Keratinocyte (primary cell): ENCODE results near the gene SIAH2. TPM values are rescaled to one million over a fixed set of nuclear protein-coding genes. Genes with fewer than 3 reads are reported as not detected.

ENCODE experiments used
- DNase-seq: peaks from one replicate; pipeline ENCODE4 v3.0.0-alpha.2; 2011; ENCODE audit warnings: low read depth, missing footprints, low spot score
- FAIRE-seq: peaks from 2 replicates; lab custom pipeline; 2011; peaks lifted over from hg19 to GRCh38; lab: Jason Lieb, UNC
- H2AFZ ChIP-seq: 2 replicates; pipeline ENCODE4 v1.6.0; 2012; ENCODE audit warnings: low read length, control low read depth, inconsistent platforms; ENCODE audit not compliant: control insufficient read depth
- H3K27ac ChIP-seq: 2 replicates; pipeline ENCODE4 v1.5.1; 2011; ENCODE audit warnings: low read length; ENCODE audit not compliant: control insufficient read depth, insufficient read depth
- H3K27me3 ChIP-seq: 3 replicates; pipeline ENCODE4 v1.6.0; 2011; ENCODE audit warnings: low read length; ENCODE audit not compliant: control insufficient read depth, insufficient read depth; ENCODE audit errors: extremely low read depth
- H3K36me3 ChIP-seq, 2 experiments: 2 replicates in 1 of 2; 3 replicates in 1 of 2; pipeline ENCODE4 v1.5.1; 2011; ENCODE audit warnings: low read length in 2 of 2, mild to moderate bottlenecking in 1 of 2; ENCODE audit not compliant: control insufficient read depth in 2 of 2, insufficient read depth in 2 of 2; ENCODE audit errors: extremely low read depth in 1 of 2
- H3K4me1 ChIP-seq: 3 replicates; pipeline ENCODE4 v1.5.1; 2011; ENCODE audit warnings: low read length; ENCODE audit not compliant: control insufficient read depth, insufficient read depth; ENCODE audit errors: extremely low read depth
- H3K4me2 ChIP-seq: 3 replicates; pipeline ENCODE4 v1.6.0; 2011; ENCODE audit warnings: low read depth, low read length; ENCODE audit not compliant: control insufficient read depth, insufficient read depth; ENCODE audit errors: extremely low read depth
- H3K4me3 ChIP-seq, 3 experiments: fragments of 200-600 bp in 1 of 3; sonication (generic) in 1 of 3; 2 replicates in 2 of 3; 3 replicates in 1 of 3; pipeline ENCODE4 v1.5.1; 2011 to 2016; ENCODE audit warnings: low read length in 3 of 3, mild to moderate bottlenecking in 3 of 3, control low read depth in 2 of 3, inconsistent platforms in 1 of 3, low read depth in 1 of 3, mixed read lengths in 1 of 3, mixed run types in 1 of 3, moderate library complexity in 1 of 3; ENCODE audit not compliant: control insufficient read depth in 2 of 3, insufficient read depth in 2 of 3; ENCODE audit errors: extremely low read depth in 1 of 3
- H3K79me2 ChIP-seq: 2 replicates; pipeline ENCODE4 v1.6.0; 2012; ENCODE audit warnings: low read length; ENCODE audit not compliant: control insufficient read depth, insufficient read depth
- H3K9ac ChIP-seq: 3 replicates; pipeline ENCODE4 v1.6.0; 2011; ENCODE audit warnings: low read length; ENCODE audit not compliant: control insufficient read depth, insufficient read depth; ENCODE audit errors: extremely low read depth
- H3K9me1 ChIP-seq: 3 replicates; pipeline ENCODE4 v1.6.0; 2011; ENCODE audit warnings: low read length; ENCODE audit not compliant: control insufficient read depth, insufficient read depth; ENCODE audit errors: extremely low read depth
- H3K9me3 ChIP-seq: 2 replicates; pipeline ENCODE4 v1.5.1; 2012; ENCODE audit warnings: low read depth, low read length; ENCODE audit not compliant: control insufficient read depth
- H4K20me1 ChIP-seq: 3 replicates; pipeline ENCODE4 v1.6.0; 2011; ENCODE audit warnings: low read length; ENCODE audit not compliant: control insufficient read depth, insufficient read depth; ENCODE audit errors: extremely low read depth
- CTCF ChIP-seq, 3 experiments: IDR thresholded peaks in 1 of 3; conservative IDR thresholded peaks in 1 of 3; optimal IDR thresholded peaks in 1 of 3; 2 replicates in 2 of 3; 3 replicates in 1 of 3; pipeline versions ENCODE3 to v1.5.1; 2011; ENCODE audit warnings: low read length in 3 of 3, mild to moderate bottlenecking in 3 of 3, moderate library complexity in 2 of 3, control low read depth in 1 of 3, inconsistent platforms in 1 of 3; ENCODE audit not compliant: insufficient read depth in 2 of 3; ENCODE audit errors: extremely low read depth in 1 of 3
- EZH2 ChIP-seq: IDR thresholded peaks from one replicate; pipeline ENCODE4 v1.6.1; 2012; ENCODE audit warnings: inconsistent platforms, mild to moderate bottlenecking, low read length, moderate library complexity
- dilution Hi-C: fragments of 300-500 bp; cut with MboI; formaldehyde crosslinking; loops from one replicate; pipeline ENCODE4 v1.7.0; 2020; ENCODE audit warnings: low sequenced_read_pairs; ENCODE audit not compliant: extremely low pct_ligation_motif_present
- polyA plus RNA-seq, 5 experiments: library from polyadenylated mRNA; depleted of rRNA in 3 of 5; stranded (reverse) in 3 of 5; stranded (forward) in 1 of 5; unstranded in 1 of 5; fragments of >200 nt; gene quantifications; 1 replicate in 1 of 5; 2 replicates in 3 of 5; 3 replicates in 1 of 5; pipeline versions ENCODE4 v1.2.1 to v1.2.3, GENCODE V29; 2011 to 2012; ENCODE audit warnings: missing spikeins in 2 of 5, low read depth in 1 of 5, low replicate concordance in 1 of 5

Gene SIAH2
- polyA plus RNA-seq, 1 donor (not counting 4 experiments of a cell fraction or from before 2014, with no cell fraction given) = 44.8 TPM

GRCh38 chr3:150773616-150774192 is 10.7 kb upstream of the SIAH2 start:
- dilution Hi-C loops = no loop called here
- Histone ChIP-seq H3K36me3 (no peaks in the 10 kb centered on the region), H4K20me1 (no peaks in the 10 kb centered on the region), H3K9me1 (no peaks in the 10 kb centered on the region), H3K27ac (no peak overlapping the region), H3K4me1 (peaks cover 4% of the 10 kb centered on the region), H3K4me3 (no peak overlapping the region), H3K27me3 (no peaks in the 10 kb centered on the region), H2AFZ (no peak overlapping the region), H3K79me2 (no peaks in the 10 kb centered on the region), H3K4me2 (no peak overlapping the region), H3K9ac (no peak overlapping the region), H3K9me3 (no peaks in the 10 kb centered on the region)
- DNase-seq = no peak
- no peak for FAIRE-seq
- no peak for TF ChIP-seq EZH2
- TF ChIP-seq CTCF (optimal IDR thresholded peaks at IDR 0.05 in 1 of 3, IDR thresholded peaks at IDR 0.05 in 1 of 3, conservative IDR thresholded peaks at IDR 0.05 in 1 of 3; ENCODE audit: extremely low read depth in 1 of 3, insufficient read depth in 2 of 3, low read length in 3 of 3) = no peak

GRCh38 chr3:150771600-150771999 is 8.6 kb upstream of the SIAH2 start:
- Histone ChIP-seq H3K4me3 (no peak overlapping the region), H3K9me3 (no peaks in the 10 kb centered on the region), H3K36me3 (no peaks in the 10 kb centered on the region), H3K79me2 (no peaks in the 10 kb centered on the region), H4K20me1 (no peaks in the 10 kb centered on the region), H2AFZ (no peak overlapping the region), H3K27me3 (no peaks in the 10 kb centered on the region), H3K27ac (no peak overlapping the region), H3K9me1 (no peaks in the 10 kb centered on the region), H3K4me1 (peaks cover 4% of the 10 kb centered on the region), H3K4me2 (no peak overlapping the region), H3K9ac (no peak overlapping the region)
- dilution Hi-C loops = no loop called here
- DNase-seq (no peak), FAIRE-seq (no peak)
- TF ChIP-seq EZH2 (no peak), CTCF (optimal IDR thresholded peaks at IDR 0.05 in 1 of 3, IDR thresholded peaks at IDR 0.05 in 1 of 3, conservative IDR thresholded peaks at IDR 0.05 in 1 of 3; ENCODE audit: extremely low read depth in 1 of 3, insufficient read depth in 2 of 3, low read length in 3 of 3) (no peak)
